ENCODE measurements around the gene MYBPH.

Gene MYBPH

GRCh38 chr1:203217139-203217655, 41.6 kb upstream of the MYBPH start:
- H3K4me3 ChIP-seq (ENCODE audit: low read depth, low read length) = no peak overlapping the region
- no peak for TF ChIP-seq CTCF (IDR thresholded peaks at IDR 0.05; ENCODE audit: low read depth, low read length)

- H3K4me3 ChIP-seq (ENCODE audit: low read depth, low read length) = no peak overlapping the region
- TF ChIP-seq CTCF (IDR thresholded peaks at IDR 0.05; ENCODE audit: low read depth, low read length) = peak; percentile 53
Observed at GRCh38 chr1:203216274-203217138, 40.9 kb upstream of the MYBPH start.

GRCh38 chr1:203215573-203215972, 39.9 kb upstream of the MYBPH start:
- no peak for TF ChIP-seq CTCF (IDR thresholded peaks at IDR 0.05; ENCODE audit: low read depth, low read length)
- H3K4me3 ChIP-seq (ENCODE audit: low read depth, low read length) = no peak overlapping the region

GRCh38 chr1:203214871-203215270, 39.2 kb upstream of the MYBPH start:
- H3K4me3 ChIP-seq (ENCODE audit: low read depth, low read length) = no peak overlapping the region
- TF ChIP-seq CTCF (IDR thresholded peaks at IDR 0.05; ENCODE audit: low read depth, low read length) = no peak

- H3K4me3 ChIP-seq (ENCODE audit: low read depth, low read length) = no peak overlapping the region
- TF ChIP-seq CTCF (IDR thresholded peaks at IDR 0.05; ENCODE audit: low read depth, low read length) = no peak
Observed at GRCh38 chr1:203213126-203213525, 37.5 kb upstream of the MYBPH start.

- TF ChIP-seq CTCF (IDR thresholded peaks at IDR 0.05; ENCODE audit: low read depth, low read length) = no peak
- H3K4me3 ChIP-seq (ENCODE audit: low read depth, low read length) = no peak overlapping the region
Observed at GRCh38 chr1:203211812-203212211, 36.2 kb upstream of the MYBPH start.

GRCh38 chr1:203210988-203211387, 35.4 kb upstream of the MYBPH start:
- no peak for TF ChIP-seq CTCF (IDR thresholded peaks at IDR 0.05; ENCODE audit: low read depth, low read length)
- H3K4me3 ChIP-seq (ENCODE audit: low read depth, low read length) = no peak overlapping the region

Measured in WI38 (cell line).